Retinal pigment epithelial cell (primary cell): Measurements from ENCODE around the gene PLEKHN1.

ENCODE experiments used
- DNase-seq: peaks from one replicate; pipeline ENCODE4 v3.0.0-alpha.2; 2010; ENCODE audit warnings: low read depth
- H3K4me3 ChIP-seq: 2 replicates; pipeline ENCODE4 v1.5.1; 2011; ENCODE audit warnings: mild to moderate bottlenecking, low read length, control low read depth, moderate library complexity
- TF ChIP-seq, protein P1 (sequence below): conservative IDR thresholded peaks from 2 replicates; pipeline ENCODE4 v1.5.1; 2011; ENCODE audit warnings: low read depth, low read length, control low read depth, inconsistent platforms

PLEKHN1 gene

DNA sequence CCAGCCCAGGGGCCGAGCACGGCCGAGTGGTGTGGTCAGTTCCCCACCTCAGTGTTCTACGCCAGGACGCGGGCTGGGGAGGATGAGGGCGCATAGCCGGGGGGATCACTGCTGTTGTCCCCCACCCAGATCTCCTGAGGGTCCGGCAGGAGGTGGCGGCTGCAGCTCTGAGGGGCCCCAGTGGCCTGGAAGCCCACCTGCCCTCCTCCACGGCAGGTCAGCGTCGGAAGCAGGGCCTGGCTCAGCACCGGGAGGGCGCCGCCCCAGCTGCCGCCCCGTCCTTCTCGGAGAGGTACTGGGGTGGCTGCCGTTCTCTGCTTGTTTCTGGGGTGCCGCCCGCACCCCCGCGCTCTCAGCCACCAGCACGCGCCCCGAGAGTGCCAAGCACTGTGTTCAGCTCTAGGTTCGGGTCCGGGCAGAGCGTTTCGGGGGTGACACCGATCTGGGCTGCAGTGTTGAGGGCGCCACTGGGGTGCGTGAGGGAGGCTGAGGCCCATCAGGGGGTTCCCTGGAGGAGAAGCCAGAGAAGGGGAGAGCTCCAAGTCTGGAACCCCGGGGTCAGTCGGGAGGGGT, 25.2 kb upstream of the PLEKHN1 start:
- DNase-seq: no peak
- H3K4me3 ChIP-seq: peak overlapping the region; percentile 28
- TF ChIP-seq, protein P1, sequence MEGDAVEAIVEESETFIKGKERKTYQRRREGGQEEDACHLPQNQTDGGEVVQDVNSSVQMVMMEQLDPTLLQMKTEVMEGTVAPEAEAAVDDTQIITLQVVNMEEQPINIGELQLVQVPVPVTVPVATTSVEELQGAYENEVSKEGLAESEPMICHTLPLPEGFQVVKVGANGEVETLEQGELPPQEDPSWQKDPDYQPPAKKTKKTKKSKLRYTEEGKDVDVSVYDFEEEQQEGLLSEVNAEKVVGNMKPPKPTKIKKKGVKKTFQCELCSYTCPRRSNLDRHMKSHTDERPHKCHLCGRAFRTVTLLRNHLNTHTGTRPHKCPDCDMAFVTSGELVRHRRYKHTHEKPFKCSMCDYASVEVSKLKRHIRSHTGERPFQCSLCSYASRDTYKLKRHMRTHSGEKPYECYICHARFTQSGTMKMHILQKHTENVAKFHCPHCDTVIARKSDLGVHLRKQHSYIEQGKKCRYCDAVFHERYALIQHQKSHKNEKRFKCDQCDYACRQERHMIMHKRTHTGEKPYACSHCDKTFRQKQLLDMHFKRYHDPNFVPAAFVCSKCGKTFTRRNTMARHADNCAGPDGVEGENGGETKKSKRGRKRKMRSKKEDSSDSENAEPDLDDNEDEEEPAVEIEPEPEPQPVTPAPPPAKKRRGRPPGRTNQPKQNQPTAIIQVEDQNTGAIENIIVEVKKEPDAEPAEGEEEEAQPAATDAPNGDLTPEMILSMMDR: no peak

DNA sequence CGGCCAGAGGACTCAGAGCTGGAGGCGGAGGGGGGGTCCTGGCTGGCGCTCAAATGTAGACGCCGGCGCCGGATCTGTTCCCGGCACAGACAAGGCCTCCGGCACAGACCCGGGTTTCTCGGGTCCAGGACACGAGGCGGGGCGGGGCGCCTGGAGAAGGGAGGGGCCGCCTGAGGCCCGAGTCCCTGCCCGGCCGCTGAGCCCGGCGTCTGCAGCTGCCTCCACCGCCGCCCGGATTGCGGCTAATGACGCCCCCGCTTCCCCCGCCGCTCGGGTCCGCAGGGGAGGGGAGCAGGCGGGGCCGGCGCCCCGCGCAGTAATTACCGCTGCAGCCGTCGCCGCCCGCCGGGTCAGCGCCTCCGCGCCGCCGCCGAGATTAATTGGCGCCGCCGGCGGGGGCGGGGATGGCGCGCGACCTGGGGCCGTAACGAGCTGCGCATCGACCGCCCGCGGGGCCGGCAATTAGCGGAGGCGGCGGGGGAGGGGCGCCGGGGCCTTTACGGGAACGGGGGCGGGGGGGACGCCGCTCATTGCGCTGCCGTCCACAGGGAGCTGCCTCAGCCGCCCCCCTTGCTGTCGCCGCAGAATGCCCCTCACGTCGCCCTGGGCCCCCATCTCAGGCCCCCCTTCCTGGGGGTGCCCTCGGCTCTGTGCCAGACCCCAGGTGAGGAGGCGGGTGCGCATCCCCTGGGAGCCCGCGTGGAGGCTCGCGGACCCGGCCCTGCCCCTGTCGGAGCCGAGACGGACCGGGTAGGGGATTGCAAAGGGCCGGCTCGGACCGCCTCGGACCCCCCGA, 24.5 kb upstream of the PLEKHN1 start:
- DNase-seq: no peak
- peak overlapping the region; percentile 42 for H3K4me3 ChIP-seq

DNA sequence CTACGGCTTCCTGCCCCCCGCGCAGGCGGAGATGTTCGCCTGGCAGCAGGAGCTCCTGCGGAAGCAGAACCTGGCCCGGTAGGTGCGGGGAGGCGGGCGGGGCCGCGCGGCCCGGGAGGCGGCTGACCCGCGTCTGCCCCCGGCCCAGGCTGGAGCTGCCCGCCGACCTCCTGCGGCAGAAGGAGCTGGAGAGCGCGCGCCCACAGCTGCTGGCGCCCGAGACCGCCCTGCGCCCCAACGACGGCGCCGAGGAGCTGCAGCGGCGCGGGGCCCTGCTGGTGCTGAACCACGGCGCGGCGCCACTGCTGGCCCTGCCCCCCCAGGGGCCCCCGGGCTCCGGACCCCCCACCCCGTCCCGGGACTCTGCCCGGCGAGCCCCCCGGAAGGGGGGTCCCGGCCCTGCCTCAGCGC, 23.9 kb upstream of the PLEKHN1 start:
- no peak for DNase-seq
- TF ChIP-seq, protein P1: no peak
- H3K4me3 ChIP-seq: peak overlapping the region; percentile 42

More for the DNA sequence above, 24.5 kb upstream of the PLEKHN1 start:
- TF ChIP-seq, protein P1: no peak

DNA sequence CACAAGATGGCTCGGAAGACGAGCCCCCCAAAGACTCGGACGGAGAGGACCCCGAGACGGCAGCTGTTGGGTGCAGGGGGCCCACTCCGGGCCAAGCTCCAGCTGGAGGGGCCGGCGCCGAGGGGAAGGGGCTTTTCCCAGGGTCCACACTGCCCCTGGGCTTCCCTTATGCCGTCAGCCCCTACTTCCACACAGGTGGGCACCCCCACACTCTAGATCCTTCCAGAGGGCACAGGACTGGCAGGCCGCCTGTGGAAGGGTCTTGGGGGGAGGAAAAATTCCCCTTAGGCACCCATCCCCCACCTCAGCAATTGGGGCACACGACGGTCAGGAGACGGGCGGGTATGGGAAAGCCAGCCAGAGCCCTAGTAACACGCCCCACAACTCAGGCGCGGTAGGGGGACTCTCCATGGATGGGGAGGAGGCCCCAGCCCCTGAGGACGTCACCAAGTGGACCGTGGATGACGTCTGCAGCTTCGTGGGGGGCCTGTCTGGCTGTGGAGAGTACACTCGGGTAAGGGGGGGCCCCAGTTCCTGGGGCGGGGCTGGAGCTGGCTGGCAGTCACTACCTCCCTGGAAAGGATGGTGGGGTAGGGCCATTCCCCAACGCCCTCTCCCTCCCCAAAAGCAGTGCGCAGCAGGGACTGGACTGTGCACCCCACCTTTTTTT, 23.3 kb upstream of the PLEKHN1 start:
- no peak for DNase-seq
- H3K4me3 ChIP-seq: peak overlapping the region; percentile 36

DNA sequence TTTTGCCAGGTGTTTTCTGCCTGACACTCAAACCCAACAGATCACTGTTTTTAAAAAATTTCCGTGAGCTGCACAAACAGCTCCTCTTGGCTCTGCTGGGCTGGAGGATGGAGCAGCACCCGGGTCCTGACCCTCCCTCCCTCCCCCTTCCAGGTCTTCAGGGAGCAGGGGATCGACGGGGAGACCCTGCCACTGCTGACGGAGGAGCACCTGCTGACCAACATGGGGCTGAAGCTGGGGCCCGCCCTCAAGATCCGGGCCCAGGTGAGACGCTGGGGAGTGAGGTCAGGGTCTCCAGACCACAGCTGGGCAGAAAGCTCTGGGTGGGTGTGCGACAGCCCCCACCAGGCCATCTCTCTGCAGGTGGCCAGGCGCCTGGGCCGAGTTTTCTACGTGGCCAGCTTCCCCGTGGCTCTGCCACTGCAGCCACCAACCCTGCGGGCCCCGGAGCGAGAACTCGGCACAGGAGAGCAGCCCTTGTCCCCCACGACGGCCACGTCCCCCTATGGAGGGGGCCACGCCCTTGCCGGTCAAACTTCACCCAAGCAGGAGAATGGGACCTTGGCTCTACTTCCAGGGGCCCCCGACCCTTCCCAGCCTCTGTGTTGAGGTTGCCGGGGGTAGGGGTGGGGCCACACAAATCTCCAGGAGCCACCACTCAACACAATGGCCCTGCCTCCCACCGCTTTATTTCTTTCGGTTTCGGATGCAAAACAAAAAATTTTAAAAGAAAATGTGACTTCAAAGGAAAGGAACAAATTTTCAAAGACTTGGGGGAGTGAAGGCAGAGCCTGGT, 22.5 kb upstream of the PLEKHN1 start:
- no peak overlapping the region for H3K4me3 ChIP-seq
- no peak for DNase-seq
- TF ChIP-seq, protein P1: no peak

More for the DNA sequence above, 23.3 kb upstream of the PLEKHN1 start:
- TF ChIP-seq, protein P1: no peak

DNA sequence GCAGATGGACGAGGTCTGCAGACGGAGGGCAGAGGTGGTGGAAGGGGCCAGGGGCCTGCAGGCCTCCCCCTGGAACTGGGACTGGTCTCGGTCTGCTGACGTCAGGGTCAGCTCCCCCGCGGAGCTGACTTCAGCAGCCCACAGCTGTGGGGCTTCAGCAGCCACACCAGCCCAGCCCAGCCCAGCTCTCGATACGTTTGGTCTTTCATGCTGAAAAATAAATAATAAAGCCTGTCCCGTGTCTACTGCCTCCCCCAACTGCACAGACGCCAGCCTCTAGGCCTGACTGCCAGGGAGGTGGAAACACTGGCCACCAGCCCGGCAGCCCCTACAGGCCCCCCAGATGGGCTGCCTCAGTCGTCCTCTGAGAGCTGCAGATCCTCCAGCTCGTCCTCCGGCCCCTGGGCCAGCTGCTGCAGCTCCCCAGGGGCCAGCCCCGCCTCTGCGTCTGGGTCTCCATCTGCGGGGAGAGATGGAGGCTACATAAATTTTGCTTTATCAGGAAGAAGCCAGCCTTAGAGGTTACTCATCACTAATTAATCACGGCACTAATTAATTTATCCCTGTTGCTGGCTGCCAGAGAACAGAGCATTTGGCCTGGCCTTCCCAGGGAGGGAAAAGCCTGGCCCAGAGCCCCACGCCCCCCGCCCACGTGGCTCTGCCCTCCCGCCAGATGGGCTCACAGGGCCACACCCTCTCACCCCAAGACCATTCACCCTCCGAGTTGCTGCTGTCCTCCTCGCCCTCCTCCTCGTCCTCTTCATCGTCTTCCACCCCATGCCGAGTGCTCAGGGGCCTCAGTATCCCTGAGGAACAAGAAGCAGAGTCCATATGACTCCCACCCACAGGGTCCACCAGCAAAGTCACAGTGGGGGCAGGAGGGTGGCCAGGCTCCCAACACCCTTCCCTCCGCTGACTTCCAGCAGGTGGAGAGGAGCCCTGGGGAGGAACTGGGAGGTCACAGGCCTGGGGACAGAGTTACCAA, 21.6 kb upstream of the PLEKHN1 start:
- DNase-seq: no peak
- TF ChIP-seq, protein P1: no peak
- no peak overlapping the region for H3K4me3 ChIP-seq
